IPS-20b (cell line): ENCODE results near the gene DDX41.
A peak's percentile ranks its signal among the peaks of the same experiment; 100 is the strongest.

Experiments
- H3K27ac ChIP-seq: one replicate; pipeline ENCODE4 v1.5.1; 2013; ENCODE audit warnings: low read length
- H3K27me3 ChIP-seq: 2 replicates; pipeline ENCODE4 v1.6.1; 2013; ENCODE audit warnings: mild to moderate bottlenecking, low read length, inconsistent platforms; ENCODE audit not compliant: insufficient read depth
- H3K36me3 ChIP-seq: 2 replicates; pipeline ENCODE4 v1.6.1; 2013; ENCODE audit warnings: low read depth, mild to moderate bottlenecking, inconsistent platforms, low read length, moderate library complexity; ENCODE audit not compliant: insufficient read depth
- H3K4me1 ChIP-seq: 2 replicates; pipeline ENCODE4 v1.6.1; 2013; ENCODE audit warnings: mild to moderate bottlenecking, control low read depth, inconsistent platforms, low read length, moderate library complexity; ENCODE audit not compliant: insufficient read depth
- H3K4me3 ChIP-seq: 2 replicates; pipeline ENCODE4 v1.5.1; 2013; ENCODE audit warnings: mild to moderate bottlenecking, low read length, inconsistent platforms
- H3K9ac ChIP-seq: 2 replicates; pipeline ENCODE4 v1.6.1; 2013; ENCODE audit warnings: low read depth, mild to moderate bottlenecking, inconsistent platforms, low read length, moderate library complexity
- H3K9me3 ChIP-seq: 2 replicates; pipeline ENCODE4 v1.6.1; 2013; ENCODE audit warnings: mild to moderate bottlenecking, low read depth, low read length, inconsistent platforms; ENCODE audit not compliant: insufficient read depth

The DDX41 gene

GRCh38 chr5:177474846-177475562, 41.8 kb downstream of the DDX41 start:
- Histone ChIP-seq H3K9ac (no peak overlapping the region), H3K9me3 (no peaks in the 10 kb centered on the region), H3K27ac (no peak overlapping the region), H3K4me3 (no peak overlapping the region), H3K36me3 (peaks cover 22% of the 10 kb centered on the region), H3K27me3 (no peaks in the 10 kb centered on the region), H3K4me1 (peaks cover 27% of the 10 kb centered on the region)

- Histone ChIP-seq H3K27ac (no peak overlapping the region), H3K27me3 (no peaks in the 10 kb centered on the region), H3K36me3 (peaks cover 32% of the 10 kb centered on the region), H3K4me1 (peaks cover 34% of the 10 kb centered on the region), H3K9me3 (no peaks in the 10 kb centered on the region), H3K4me3 (peak overlapping the region; percentile 59), H3K9ac (peak overlapping the region; percentile 47; the same call in 1 of the 2 replicates)
Observed at GRCh38 chr5:177474002-177474476, 42.7 kb downstream of the DDX41 start.

- no peaks in the 10 kb centered on the region for H3K27me3 ChIP-seq
- peak within 1 kb of the TSS; percentile 96 for H3K4me3 ChIP-seq
- peaks cover 34% of the 10 kb centered on the region for H3K4me1 ChIP-seq
- no peaks in the 10 kb centered on the region for H3K9me3 ChIP-seq
- H3K9ac ChIP-seq = peak within 1 kb of the TSS; percentile 98
- H3K27ac ChIP-seq = peak within 1 kb of the TSS; percentile 89
- H3K36me3 ChIP-seq = peaks cover 37% of the 10 kb centered on the region
Observed at GRCh38 chr5:177473443-177474001, 43.2 kb downstream of the DDX41 start, which contains the start of gene DBN1. Gene DBN1 (minus strand): TSS chr5:177473634. CDS start chr5:177473521, 113 bp downstream.

GRCh38 chr5:177472460-177473442, 44.0 kb downstream of the DDX41 start:
- Histone ChIP-seq H3K36me3 (peaks cover 45% of the 10 kb centered on the region), H3K9me3 (no peaks in the 10 kb centered on the region), H3K27me3 (no peaks in the 10 kb centered on the region), H3K4me3 (peak overlapping the region; percentile 96), H3K9ac (peak overlapping the region; percentile 98), H3K4me1 (peaks cover 34% of the 10 kb centered on the region), H3K27ac (peak overlapping the region; percentile 89)

GRCh38 chr5:177471610-177472356, 45.0 kb downstream of the DDX41 start:
- Histone ChIP-seq H3K9me3 (no peaks in the 10 kb centered on the region), H3K36me3 (peaks cover 55% of the 10 kb centered on the region), H3K4me1 (peaks cover 34% of the 10 kb centered on the region), H3K27ac (peak overlapping the region; percentile 89), H3K27me3 (no peaks in the 10 kb centered on the region), H3K4me3 (peak overlapping the region; percentile 96), H3K9ac (peak overlapping the region; percentile 98)

GRCh38 chr5:177470759-177471536, 45.8 kb downstream of the DDX41 start:
- peak overlapping the region; percentile 46 for H3K27ac ChIP-seq
- H3K36me3 ChIP-seq = peaks cover 63% of the 10 kb centered on the region
- H3K4me3 ChIP-seq = peak overlapping the region; percentile 96; the same call in 1 of the 2 replicates
- no peaks in the 10 kb centered on the region for H3K27me3 ChIP-seq
- H3K9ac ChIP-seq = peak overlapping the region; percentile 98
- H3K9me3 ChIP-seq = no peaks in the 10 kb centered on the region
- peaks cover 34% of the 10 kb centered on the region for H3K4me1 ChIP-seq

GRCh38 chr5:177469750-177470525, 46.8 kb downstream of the DDX41 start:
- Histone ChIP-seq H3K4me1 (peaks cover 34% of the 10 kb centered on the region), H3K9ac (peak overlapping the region; percentile 64; the same call in 1 of the 2 replicates), H3K27ac (peak overlapping the region; percentile 46), H3K36me3 (peaks cover 73% of the 10 kb centered on the region), H3K9me3 (no peaks in the 10 kb centered on the region), H3K4me3 (peak overlapping the region; percentile 96; the same call in 1 of the 2 replicates), H3K27me3 (no peaks in the 10 kb centered on the region)

GRCh38 chr5:177468685-177469628, 47.8 kb downstream of the DDX41 start:
- H3K9ac ChIP-seq = peak overlapping the region; percentile 64; the same call in 1 of the 2 replicates
- no peaks in the 10 kb centered on the region for H3K27me3 ChIP-seq
- peaks cover 26% of the 10 kb centered on the region for H3K4me1 ChIP-seq
- H3K27ac ChIP-seq = peak overlapping the region; percentile 30
- peaks cover 73% of the 10 kb centered on the region for H3K36me3 ChIP-seq
- H3K4me3 ChIP-seq = no peak overlapping the region
- no peaks in the 10 kb centered on the region for H3K9me3 ChIP-seq

GRCh38 chr5:177468329-177468684, 48.5 kb downstream of the DDX41 start:
- H3K27ac ChIP-seq = no peak overlapping the region
- H3K9me3 ChIP-seq = no peaks in the 10 kb centered on the region
- H3K4me3 ChIP-seq = no peak overlapping the region
- peaks cover 25% of the 10 kb centered on the region for H3K4me1 ChIP-seq
- no peaks in the 10 kb centered on the region for H3K27me3 ChIP-seq
- peaks cover 79% of the 10 kb centered on the region for H3K36me3 ChIP-seq
- H3K9ac ChIP-seq = no peak overlapping the region
